SU-DHL-6 (cell line): ENCODE measurements around the gene TMEM26.

Experiments used
- H2AFZ ChIP-seq: fragments of 200-600 bp; sonication (generic); 2 replicates; pipeline ENCODE4 v1.6.1; 2014; ENCODE audit warnings: low read depth, mild to moderate bottlenecking, moderate library complexity, mixed read lengths, antibody characterized with exemption, low read length; ENCODE audit not compliant: severe bottlenecking
- H3F3A ChIP-seq: fragments of 200-600 bp; shearing (Covaris generic); 2 replicates; pipeline ENCODE4 v1.6.0; 2016; ENCODE audit warnings: antibody characterized with exemption, mild to moderate bottlenecking; ENCODE audit not compliant: insufficient read depth
- H3K27ac ChIP-seq: fragments of 200-600 bp; sonication (generic); 2 replicates; pipeline ENCODE4 v1.5.1; 2016; ENCODE audit warnings: low read depth, mild to moderate bottlenecking, low read length, moderate library complexity, mixed read lengths
- H3K27me3 ChIP-seq: fragments of 200-600 bp; sonication (generic), shearing (Covaris generic); 2 replicates; pipeline ENCODE4 v1.6.0; 2014; ENCODE audit warnings: mild to moderate bottlenecking, low read length
- H3K36me3 ChIP-seq: fragments of 200-600 bp; sonication (generic); 2 replicates; pipeline ENCODE4 v1.6.1; 2014; ENCODE audit warnings: mild to moderate bottlenecking, low read length, mixed read lengths
- H3K4me2 ChIP-seq: fragments of 300-600, 200-600 bp; shearing (Covaris generic), sonication (generic); 2 replicates; pipeline ENCODE4 v1.6.0; 2014; ENCODE audit warnings: low read length, low read depth, mild to moderate bottlenecking; ENCODE audit not compliant: poor library complexity, severe bottlenecking
- H3K4me3 ChIP-seq: fragments of 200-600 bp; sonication (generic); 2 replicates; pipeline ENCODE4 v1.5.1; 2014; ENCODE audit warnings: antibody characterized with exemption, low read length, mild to moderate bottlenecking, mixed read lengths; ENCODE audit not compliant: insufficient read depth, poor library complexity, severe bottlenecking
- H3K79me2 ChIP-seq: fragments of 200-600 bp; sonication (generic); 2 replicates; pipeline ENCODE4 v1.6.1; 2014; ENCODE audit warnings: mild to moderate bottlenecking, low read length, moderate library complexity; ENCODE audit not compliant: insufficient read depth
- H3K9ac ChIP-seq: fragments of 200-600 bp; sonication (generic); 2 replicates; pipeline ENCODE4 v1.7.0; 2014; ENCODE audit warnings: mild to moderate bottlenecking, low read length
- H3K9me2 ChIP-seq: fragments of 200-600 bp; sonication (generic); replicated peaks from 2 replicates; pipeline ENCODE4 v1.6.1; 2014; ENCODE audit warnings: low read length; ENCODE audit not compliant: insufficient read depth
- H3K9me3 ChIP-seq: fragments of 200-600 bp; sonication (generic); 2 replicates; pipeline ENCODE4 v1.6.1; 2014; ENCODE audit warnings: low read length, mixed read lengths; ENCODE audit not compliant: insufficient read depth
- H4K20me1 ChIP-seq: fragments of 200-600 bp; sonication (generic); 2 replicates; pipeline ENCODE4 v1.6.1; 2014; ENCODE audit warnings: low read depth, mild to moderate bottlenecking, antibody characterized with exemption, low read length, moderate library complexity, mixed read lengths
- EZH2phosphoT487 ChIP-seq: fragments of 200-600 bp; sonication (generic), shearing (Covaris generic); conservative IDR thresholded peaks from 2 replicates; pipeline ENCODE4 v1.6.1; 2018; ENCODE audit warnings: mild to moderate bottlenecking, antibody characterized with exemption, low read length, moderate library complexity, mixed read lengths
- TF ChIP-seq, protein P1 (sequence below): fragments of 200-600 bp; sonication (generic); IDR thresholded peaks from one replicate; pipeline ENCODE4 v1.5.1; 2017; ENCODE audit warnings: antibody characterized with exemption, mild to moderate bottlenecking, low read length, moderate library complexity; ENCODE audit not compliant: insufficient read depth, poor library complexity, severe bottlenecking

The TMEM26 gene

DNA sequence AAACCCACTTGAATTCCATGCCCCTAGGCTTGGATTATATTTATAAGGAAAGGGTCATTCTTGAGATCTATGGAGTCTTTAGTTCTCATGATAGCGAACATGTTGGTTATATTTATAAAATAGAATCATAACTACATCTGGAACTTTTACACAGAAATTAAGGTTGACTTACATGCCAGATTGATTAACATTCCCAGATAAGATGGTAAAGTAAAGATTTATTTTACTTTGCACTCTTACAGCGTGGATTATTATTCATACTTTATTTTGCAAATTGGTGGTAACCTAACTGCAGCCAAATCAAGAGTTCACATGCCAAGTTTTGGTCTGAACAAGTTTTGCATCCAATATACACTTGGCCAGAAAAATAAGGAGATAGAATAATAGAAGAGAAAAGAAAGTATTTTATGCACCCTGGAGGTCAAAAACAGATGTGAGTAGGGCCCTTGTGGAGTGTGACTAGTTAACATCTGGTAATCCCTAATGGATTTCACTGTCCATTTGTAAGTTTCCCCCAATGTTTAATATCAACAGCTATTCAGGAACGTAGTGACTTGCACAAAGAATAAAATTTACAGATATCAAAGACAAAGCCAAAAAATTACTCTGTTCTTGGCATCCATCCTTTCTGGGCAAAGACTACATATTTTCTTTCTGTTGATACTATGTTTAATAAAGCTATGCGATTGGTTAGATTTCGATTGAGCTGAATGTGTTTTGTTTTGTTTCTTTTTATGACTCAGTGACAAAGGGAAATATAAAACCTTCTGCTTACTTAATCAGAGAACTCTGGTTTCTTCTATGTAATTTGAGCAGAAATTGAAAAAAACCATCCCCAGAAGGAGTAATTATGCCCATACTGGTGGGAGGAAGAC, 10.1 kb upstream of the TMEM26 start:
- no peak overlapping the region for H3K4me3 ChIP-seq
- no peaks in the 10 kb centered on the region for H3K9me3 ChIP-seq
- H3F3A ChIP-seq = no peaks in the 10 kb centered on the region
- no peak overlapping the region for H2AFZ ChIP-seq
- no peak overlapping the region for H3K27ac ChIP-seq
- H3K36me3 ChIP-seq = no peaks in the 10 kb centered on the region
- H3K9me2 ChIP-seq = no peaks in the 10 kb centered on the region
- TF ChIP-seq, protein P1, sequence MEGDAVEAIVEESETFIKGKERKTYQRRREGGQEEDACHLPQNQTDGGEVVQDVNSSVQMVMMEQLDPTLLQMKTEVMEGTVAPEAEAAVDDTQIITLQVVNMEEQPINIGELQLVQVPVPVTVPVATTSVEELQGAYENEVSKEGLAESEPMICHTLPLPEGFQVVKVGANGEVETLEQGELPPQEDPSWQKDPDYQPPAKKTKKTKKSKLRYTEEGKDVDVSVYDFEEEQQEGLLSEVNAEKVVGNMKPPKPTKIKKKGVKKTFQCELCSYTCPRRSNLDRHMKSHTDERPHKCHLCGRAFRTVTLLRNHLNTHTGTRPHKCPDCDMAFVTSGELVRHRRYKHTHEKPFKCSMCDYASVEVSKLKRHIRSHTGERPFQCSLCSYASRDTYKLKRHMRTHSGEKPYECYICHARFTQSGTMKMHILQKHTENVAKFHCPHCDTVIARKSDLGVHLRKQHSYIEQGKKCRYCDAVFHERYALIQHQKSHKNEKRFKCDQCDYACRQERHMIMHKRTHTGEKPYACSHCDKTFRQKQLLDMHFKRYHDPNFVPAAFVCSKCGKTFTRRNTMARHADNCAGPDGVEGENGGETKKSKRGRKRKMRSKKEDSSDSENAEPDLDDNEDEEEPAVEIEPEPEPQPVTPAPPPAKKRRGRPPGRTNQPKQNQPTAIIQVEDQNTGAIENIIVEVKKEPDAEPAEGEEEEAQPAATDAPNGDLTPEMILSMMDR = no peak
- no peak for TF ChIP-seq EZH2phosphoT487
- no peaks in the 10 kb centered on the region for H4K20me1 ChIP-seq
- no peak overlapping the region for H3K9ac ChIP-seq
- no peak overlapping the region for H3K4me2 ChIP-seq
- no peaks in the 10 kb centered on the region for H3K79me2 ChIP-seq
- no peaks in the 10 kb centered on the region for H3K27me3 ChIP-seq

DNA sequence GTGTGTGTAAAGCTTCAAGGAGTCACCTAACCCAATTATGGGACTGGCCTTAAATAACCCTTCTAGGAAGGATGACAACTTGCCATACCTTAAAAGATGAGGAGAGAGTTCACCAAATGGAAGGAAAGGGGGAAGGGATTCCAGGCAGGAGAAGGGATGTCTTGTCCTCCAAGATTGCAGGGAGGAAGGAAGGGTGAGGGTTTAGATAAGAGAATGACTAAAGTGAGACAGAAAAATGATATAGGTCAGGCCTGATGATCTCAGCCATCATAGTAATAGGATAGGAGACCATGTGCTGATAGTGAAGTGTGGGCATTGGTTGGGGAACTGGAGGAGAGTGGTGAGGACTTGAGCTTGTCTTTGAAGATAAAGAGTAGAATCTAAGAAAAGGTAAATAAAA, 7.7 kb upstream of the TMEM26 start:
- Histone ChIP-seq H3K9ac (no peak overlapping the region), H3K9me3 (no peaks in the 10 kb centered on the region), H3K79me2 (no peaks in the 10 kb centered on the region), H2AFZ (no peak overlapping the region), H3K27me3 (no peaks in the 10 kb centered on the region), H3K4me2 (no peak overlapping the region), H4K20me1 (no peaks in the 10 kb centered on the region), H3K27ac (no peak overlapping the region), H3K9me2 (no peaks in the 10 kb centered on the region), H3K4me3 (no peak overlapping the region), H3F3A (no peaks in the 10 kb centered on the region), H3K36me3 (no peaks in the 10 kb centered on the region)
- TF ChIP-seq, protein P1 = no peak
- TF ChIP-seq EZH2phosphoT487 = no peak

DNA sequence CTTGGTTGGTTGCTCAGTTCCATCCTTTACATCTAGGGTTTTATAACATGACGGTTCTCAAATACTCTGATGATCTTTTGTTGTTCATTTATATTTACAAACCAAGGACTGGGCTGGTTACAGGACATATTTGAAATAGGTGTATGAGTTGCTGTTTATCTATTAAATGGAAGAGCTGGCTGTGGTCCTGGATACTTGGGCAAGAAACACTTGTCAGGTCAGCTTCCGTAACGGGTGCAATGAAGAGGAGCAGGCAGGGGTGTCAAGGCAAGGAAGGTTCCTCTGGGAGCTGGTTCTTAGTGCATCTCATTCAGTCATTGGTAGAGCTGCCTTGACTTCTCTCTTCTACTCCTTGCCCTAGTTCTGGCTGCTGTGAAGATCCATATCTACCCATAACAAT, 4.8 kb upstream of the TMEM26 start:
- Histone ChIP-seq H2AFZ (no peak overlapping the region), H3K36me3 (no peaks in the 10 kb centered on the region), H3K27me3 (no peaks in the 10 kb centered on the region), H3K79me2 (no peaks in the 10 kb centered on the region), H3K27ac (no peak overlapping the region), H3F3A (no peaks in the 10 kb centered on the region), H3K9ac (no peak overlapping the region), H3K4me2 (no peak overlapping the region), H3K9me2 (no peaks in the 10 kb centered on the region), H3K4me3 (no peak overlapping the region), H3K9me3 (no peaks in the 10 kb centered on the region), H4K20me1 (no peaks in the 10 kb centered on the region)
- TF ChIP-seq EZH2phosphoT487 = no peak
- TF ChIP-seq, protein P1 = no peak
